ENCODE measurements around the gene NPAS3. TPM values are rescaled to one million over a fixed set of nuclear protein-coding genes. Genes with fewer than 3 reads are reported as not detected.

NPAS3 gene
- total RNA-seq, 1 experiment from 2014 or later, result 0.36 TPM

- DNase-seq, result peak; percentile 22
- peak overlapping the region; percentile 90 for H3K4me2 ChIP-seq (ENCODE audit: low read length)
- H3K4me1 ChIP-seq (ENCODE audit: insufficient read depth, low read length), result peaks cover 6% of the 10 kb centered on the region; the same call in 1 of the 2 replicates
- no peaks in the 10 kb centered on the region for H3K9me3 ChIP-seq (ENCODE audit: low read length)
- no peaks in the 10 kb centered on the region for H3K9me2 ChIP-seq (replicated peaks; ENCODE audit: low read length)
- H4K20me1 ChIP-seq (ENCODE audit: low read length), result no peaks in the 10 kb centered on the region
- CTCF ChIA-PET, result no interaction called here
- POLR2A ChIA-PET (ENCODE audit: unreplicated experiment), result no interaction called here
- no peaks in the 10 kb centered on the region for H3F3A ChIP-seq (ENCODE audit: low read length, unreplicated experiment)
- peak; percentile 41 for ATAC-seq
- no peaks in the 10 kb centered on the region for H3K79me2 ChIP-seq (ENCODE audit: low read length)
- no peak overlapping the region for H3K27ac ChIP-seq (ENCODE audit: low read length)
- intact Hi-C loops (cut with micrococcal nuclease), result no loop called here
- no peaks in the 10 kb centered on the region for H3K27me3 ChIP-seq (ENCODE audit: low read length)
- H3K4me3 ChIP-seq (ENCODE audit: low read length), result peak overlapping the region; percentile 80
- TF ChIP-seq EZH2phosphoT487 (IDR thresholded peaks at IDR 0.05; ENCODE audit: borderline replicate concordance, low read length), result no peak
- no peak for TF ChIP-seq CTCF (conservative IDR thresholded peaks at IDR 0.05; ENCODE audit: low read depth, low read length)
- TF ChIP-seq EZH2 (IDR thresholded peaks at IDR 0.05; ENCODE audit: low read length, unreplicated experiment), result no peak
- H3K36me3 ChIP-seq (ENCODE audit: low read depth, low read length), result no peaks in the 10 kb centered on the region
- BruUV-seq (replicated peaks), result no TSS peak
- peak overlapping the region; percentile 38; the same call in 1 of the 2 replicates for H3K9ac ChIP-seq (ENCODE audit: low read length)
- peak overlapping the region; percentile 93 for H2AFZ ChIP-seq (ENCODE audit: low read length)
These were observed 41.0 kb upstream of the NPAS3 start for GRCh38 chr14:32897698-32898064.

- DNase-seq (peak; percentile 10), ATAC-seq (no peak)
- H4K20me1 ChIP-seq (ENCODE audit: low read length), result no peaks in the 10 kb centered on the region
- no TSS peak for BruUV-seq (replicated peaks)
- CTCF ChIA-PET, result no interaction called here
- H3K4me3 ChIP-seq (ENCODE audit: low read length), result no peak overlapping the region
- no peaks in the 10 kb centered on the region for H3K9me2 ChIP-seq (replicated peaks; ENCODE audit: low read length)
- TF ChIP-seq EZH2phosphoT487 (IDR thresholded peaks at IDR 0.05; ENCODE audit: borderline replicate concordance, low read length) (no peak), CTCF (conservative IDR thresholded peaks at IDR 0.05; ENCODE audit: low read depth, low read length) (no peak), EZH2 (IDR thresholded peaks at IDR 0.05; ENCODE audit: low read length, unreplicated experiment) (no peak)
- POLR2A ChIA-PET (ENCODE audit: unreplicated experiment), result no interaction called here
- no peaks in the 10 kb centered on the region for H3K9me3 ChIP-seq (ENCODE audit: low read length)
- no peak overlapping the region for H3K9ac ChIP-seq (ENCODE audit: low read length)
- no peaks in the 10 kb centered on the region for H3F3A ChIP-seq (ENCODE audit: low read length, unreplicated experiment)
- H3K27me3 ChIP-seq (ENCODE audit: low read length), result no peaks in the 10 kb centered on the region
- no peak overlapping the region for H3K27ac ChIP-seq (ENCODE audit: low read length)
- H3K4me1 ChIP-seq (ENCODE audit: insufficient read depth, low read length), result peaks cover 6% of the 10 kb centered on the region; the same call in 1 of the 2 replicates
- intact Hi-C loops (cut with micrococcal nuclease), result no loop called here
- H3K79me2 ChIP-seq (ENCODE audit: low read length), result no peaks in the 10 kb centered on the region
- no peaks in the 10 kb centered on the region for H3K36me3 ChIP-seq (ENCODE audit: low read depth, low read length)
- H3K4me2 ChIP-seq (ENCODE audit: low read length), result no peak overlapping the region
- 0 out of 2 replicates have a peak overlapping the region, but pooled peaks have one; percentile 19 for H2AFZ ChIP-seq (ENCODE audit: low read length)
These were observed 39.8 kb upstream of the NPAS3 start for GRCh38 chr14:32898876-32899275.

- ChIA-PET POLR2A (ENCODE audit: unreplicated experiment) (interaction anchor here (0.6 kb wide), 1 partner anchor 203 kb away, joined by 6 read pairs; no protein-coding TSS in a partner anchor), CTCF (no interaction called here)
- no TSS peak for BruUV-seq (replicated peaks)
- H3K9me2 ChIP-seq (replicated peaks; ENCODE audit: low read length), result no peaks in the 10 kb centered on the region
- TF ChIP-seq EZH2 (IDR thresholded peaks at IDR 0.05; ENCODE audit: low read length, unreplicated experiment) (no peak), EZH2phosphoT487 (IDR thresholded peaks at IDR 0.05; ENCODE audit: borderline replicate concordance, low read length) (no peak)
- H3K36me3 ChIP-seq (ENCODE audit: low read depth, low read length), result no peaks in the 10 kb centered on the region
- ATAC-seq, result no peak
- H4K20me1 ChIP-seq (ENCODE audit: low read length), result no peaks in the 10 kb centered on the region
- no peaks in the 10 kb centered on the region for H3K79me2 ChIP-seq (ENCODE audit: low read length)
- intact Hi-C loops (cut with micrococcal nuclease), result no loop called here
- no peak overlapping the region for H2AFZ ChIP-seq (ENCODE audit: low read length)
- no peak overlapping the region for H3K4me3 ChIP-seq (ENCODE audit: low read length)
- no peak overlapping the region for H3K27ac ChIP-seq (ENCODE audit: low read length)
- no peaks in the 10 kb centered on the region for H3K27me3 ChIP-seq (ENCODE audit: low read length)
- no peak overlapping the region for H3K4me2 ChIP-seq (ENCODE audit: low read length)
- no peak overlapping the region for H3K9ac ChIP-seq (ENCODE audit: low read length)
- no peaks in the 10 kb centered on the region for H3F3A ChIP-seq (ENCODE audit: low read length, unreplicated experiment)
- DNase-seq, result no peak
- H3K9me3 ChIP-seq (ENCODE audit: low read length), result no peaks in the 10 kb centered on the region
- peaks cover 6% of the 10 kb centered on the region; the same call in 1 of the 2 replicates for H3K4me1 ChIP-seq (ENCODE audit: insufficient read depth, low read length)
These were observed 38.1 kb upstream of the NPAS3 start for GRCh38 chr14:32900547-32900946.

All from PC-3 (cell line).